NCI-H748 treated with DMSO at 0.1 percent for 48 hours (cell line): ENCODE data around the gene CALHM1.

Experiments used
- DNase-seq: peaks from one replicate; lab custom pipeline; 2025; lab: John Stamatoyannopoulos, UW

The CALHM1 gene

GRCh38 chr10:103455235-103455634 is 3.5 kb downstream of the CALHM1 start:
- no peak for DNase-seq

- no peak for DNase-seq
Observed at GRCh38 chr10:103454026-103454425, 4.7 kb downstream of the CALHM1 start.

GRCh38 chr10:103452506-103453230 is 6.0 kb downstream of the CALHM1 start:
- no peak for DNase-seq

- DNase-seq, result peak; percentile 18
Observed at GRCh38 chr10:103451831-103452505, 6.7 kb downstream of the CALHM1 start, which contains the start of gene CALHM2. TSS of gene CALHM2 (minus strand) at chr10:103452370. CDS start at chr10:103449941, 2,429 bp downstream.

- DNase-seq, result no peak
Observed at GRCh38 chr10:103451091-103451813, 7.4 kb downstream of the CALHM1 start.

GRCh38 chr10:103450201-103450695 is 8.5 kb downstream of the CALHM1 start:
- no peak for DNase-seq

- DNase-seq, result no peak
Observed at GRCh38 chr10:103449208-103450144, 9.2 kb downstream of the CALHM1 start.

- no peak for DNase-seq
Observed at GRCh38 chr10:103448746-103449145, 10.0 kb downstream of the CALHM1 start.

- DNase-seq, result no peak
Observed at GRCh38 chr10:103447187-103447586, 11.5 kb downstream of the CALHM1 start.

GRCh38 chr10:103445767-103446567 is 12.7 kb downstream of the CALHM1 start:
- no peak for DNase-seq

- no peak for DNase-seq
Observed at GRCh38 chr10:103445366-103445765, 13.3 kb downstream of the CALHM1 start.

- DNase-seq, result no peak
Observed at GRCh38 chr10:103444478-103444877, 14.2 kb downstream of the CALHM1 start.

- DNase-seq, result no peak
Observed at GRCh38 chr10:103443475-103444185, 15.1 kb downstream of the CALHM1 start.

GRCh38 chr10:103442031-103442461 is 16.7 kb downstream of the CALHM1 start:
- DNase-seq, result no peak

GRCh38 chr10:103441611-103442010 is 17.1 kb downstream of the CALHM1 start:
- no peak for DNase-seq

- no peak for DNase-seq
Observed at GRCh38 chr10:103441206-103441605, 17.5 kb downstream of the CALHM1 start.

GRCh38 chr10:103440416-103440815 is 18.3 kb downstream of the CALHM1 start:
- no peak for DNase-seq

- DNase-seq, result no peak
Observed at GRCh38 chr10:103439776-103440175, 18.9 kb downstream of the CALHM1 start.

- no peak for DNase-seq
Observed at GRCh38 chr10:103433858-103434257, 24.8 kb downstream of the CALHM1 start.

- no peak for DNase-seq
Observed at GRCh38 chr10:103431902-103432301, 26.8 kb downstream of the CALHM1 start.
